ENCODE data around the gene ATG14.

DNA sequence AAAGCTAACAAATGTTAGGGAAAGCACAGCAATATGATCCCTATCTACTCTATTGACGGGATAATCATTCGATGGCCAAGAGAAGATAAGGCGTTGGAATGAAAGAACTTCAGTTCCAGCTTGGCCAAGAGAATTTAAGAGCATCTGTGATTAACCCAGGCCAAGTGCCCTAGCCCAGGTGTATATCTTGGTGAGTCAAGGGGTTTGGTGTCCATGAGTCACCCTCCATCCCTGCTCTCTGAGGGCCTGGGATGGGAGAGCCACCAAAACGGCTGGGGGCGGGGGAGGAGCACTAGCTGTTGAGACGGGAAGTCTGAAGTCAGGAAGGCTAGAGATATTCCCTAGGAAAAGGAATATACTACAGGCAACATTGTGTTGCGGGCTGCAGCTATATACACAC lies 15.8 kb upstream of the ATG14 start:
- TF ChIP-seq ZNF274 (IDR thresholded peaks at IDR 0.05; ENCODE audit: low read depth, low read length) (no peak), SUZ12 (IDR thresholded peaks at IDR 0.05; ENCODE audit: extremely low read depth, insufficient read depth, insufficient read length) (no peak), YY1 (IDR thresholded peaks at IDR 0.05; ENCODE audit: insufficient read depth, insufficient read length) (no peak)

Measured in NT2/D1 (cell line).